Superior temporal gyrus (tissue), 1 donor: Measurements from ENCODE around the gene LDB1.

Experiments
- DNase-seq: peaks from one replicate; pipeline ENCODE4 v3.0.0-alpha.2; 2016; ENCODE audit errors: extremely low spot score

LDB1 gene, protein sequence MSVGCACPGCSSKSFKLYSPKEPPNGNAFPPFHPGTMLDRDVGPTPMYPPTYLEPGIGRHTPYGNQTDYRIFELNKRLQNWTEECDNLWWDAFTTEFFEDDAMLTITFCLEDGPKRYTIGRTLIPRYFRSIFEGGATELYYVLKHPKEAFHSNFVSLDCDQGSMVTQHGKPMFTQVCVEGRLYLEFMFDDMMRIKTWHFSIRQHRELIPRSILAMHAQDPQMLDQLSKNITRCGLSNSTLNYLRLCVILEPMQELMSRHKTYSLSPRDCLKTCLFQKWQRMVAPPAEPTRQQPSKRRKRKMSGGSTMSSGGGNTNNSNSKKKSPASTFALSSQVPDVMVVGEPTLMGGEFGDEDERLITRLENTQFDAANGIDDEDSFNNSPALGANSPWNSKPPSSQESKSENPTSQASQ

DNA sequence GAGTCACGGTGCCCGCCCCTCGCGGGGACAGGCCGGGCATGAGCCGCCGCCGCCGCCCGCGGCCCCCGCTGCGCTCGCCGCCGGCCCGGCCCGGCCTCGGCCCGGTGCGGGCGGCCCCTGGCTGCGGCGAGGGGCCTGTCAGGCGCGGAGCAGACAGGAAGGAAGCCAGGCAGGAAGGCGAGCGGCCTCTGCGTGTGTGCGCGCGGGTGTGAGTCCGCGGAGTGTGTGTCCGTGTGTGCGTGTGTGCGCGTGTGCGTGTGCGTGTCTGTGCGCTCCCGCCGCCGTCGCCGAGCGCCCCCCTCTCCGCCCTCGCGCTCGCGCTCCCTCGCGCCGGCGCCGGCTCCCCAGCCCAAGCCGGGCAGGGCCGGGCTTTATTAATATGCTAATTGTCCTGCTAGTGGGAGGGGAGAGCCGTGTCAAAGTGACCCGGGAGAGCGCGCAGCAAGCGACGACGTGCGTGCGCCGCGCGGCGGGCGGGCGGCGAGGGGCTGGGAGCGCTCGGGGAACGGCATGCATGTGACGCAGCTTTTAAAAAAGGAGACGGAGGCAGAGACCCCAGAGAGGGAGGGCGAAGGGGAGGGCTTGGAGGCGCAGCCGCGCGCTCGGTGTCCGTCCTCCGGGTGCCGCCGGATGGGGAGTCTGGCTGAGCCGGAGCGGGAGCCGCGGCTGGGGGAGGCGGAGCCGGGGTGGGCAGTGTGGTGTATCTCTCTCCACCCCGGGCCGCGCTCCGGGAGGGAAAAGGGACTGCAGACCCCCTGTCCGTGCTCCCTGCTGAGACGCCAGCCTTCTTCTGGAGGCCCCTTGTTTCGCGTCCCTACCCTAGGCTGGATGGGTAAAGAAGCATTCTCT lies at the start of gene LDB1:
Gene LDB1, minus strand, starts transcription at position 227 of the 849 bp plus-strand sequence. CDS start 258 bp downstream, outside the sequence.
- peak; percentile 88 for DNase-seq

DNA sequence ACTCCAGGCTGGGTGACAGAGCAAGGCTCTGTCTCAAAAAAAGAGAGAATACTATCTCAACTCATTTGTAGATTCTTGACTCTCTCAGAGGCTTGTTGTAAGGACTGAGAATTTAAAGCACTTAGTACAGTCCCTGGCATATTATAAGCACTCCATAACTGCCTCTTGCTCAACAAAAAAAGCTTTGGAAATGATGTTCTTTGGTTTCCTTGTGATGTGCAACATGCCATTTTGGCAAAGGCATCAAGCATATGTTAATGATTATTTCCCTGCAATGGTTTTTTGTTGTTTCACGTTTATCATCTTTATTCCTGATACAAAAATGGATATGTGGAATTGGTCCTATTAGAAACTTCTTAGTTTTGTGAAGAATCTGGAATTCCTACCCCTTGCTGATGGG lies 47.7 kb upstream of the LDB1 start:
- DNase-seq = no peak

GRCh38 chr10:102163342-102163989 lies 43.3 kb upstream of the LDB1 start:
- DNase-seq = no peak

DNA sequence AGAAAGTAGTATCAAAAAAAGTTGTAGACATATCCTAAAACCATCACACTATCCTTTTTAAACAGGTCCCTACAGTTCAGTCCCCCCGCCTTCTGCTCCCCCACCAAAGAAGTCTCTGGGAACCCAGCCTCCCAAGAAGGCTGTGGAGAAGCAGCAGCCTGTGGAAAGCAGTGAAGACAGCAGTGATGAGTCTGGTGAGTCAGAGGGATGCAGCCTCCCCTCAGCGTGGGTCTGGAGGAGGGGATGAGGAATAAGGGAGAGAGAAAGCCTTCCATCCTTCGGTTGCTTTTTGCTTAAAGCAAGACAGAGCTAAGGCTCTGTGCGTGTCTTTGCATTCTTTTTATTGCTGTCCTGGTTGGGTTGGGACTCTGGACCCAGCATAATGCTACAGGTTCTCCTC lies 39.7 kb upstream of the LDB1 start:
- no peak for DNase-seq

- no peak for DNase-seq
Observed at GRCh38 chr10:102159051-102159597, 39.0 kb upstream of the LDB1 start.

- no peak for DNase-seq
Observed at GRCh38 chr10:102157224-102157623, 37.1 kb upstream of the LDB1 start.

- DNase-seq = no peak
Observed at GRCh38 chr10:102154466-102155116, 34.4 kb upstream of the LDB1 start.

DNA sequence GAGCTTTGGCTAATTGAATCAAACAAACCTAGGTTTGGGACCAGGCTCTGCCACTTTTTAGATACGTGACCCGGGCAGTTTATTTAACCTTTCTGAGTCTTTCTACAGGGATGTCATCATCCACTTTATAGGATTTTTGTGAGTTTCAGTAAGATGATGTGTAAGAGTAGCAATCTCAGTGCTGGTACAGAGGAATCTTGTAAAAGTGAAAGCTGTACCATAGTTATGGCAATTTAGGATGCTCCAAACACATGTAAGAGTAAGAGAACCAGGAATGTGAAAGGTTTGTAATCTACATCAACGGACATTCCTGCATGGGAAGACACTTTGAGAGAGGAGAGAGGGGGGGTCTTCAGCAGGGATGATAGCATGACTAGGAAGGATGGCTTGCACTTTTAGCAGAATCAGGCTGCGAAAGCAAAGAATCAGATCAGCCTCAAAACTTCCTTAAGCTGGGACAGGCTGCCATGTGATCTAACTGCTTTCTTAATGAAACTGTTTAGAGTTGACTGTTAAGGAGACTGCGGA lies 33.0 kb upstream of the LDB1 start:
- no peak for DNase-seq

DNA sequence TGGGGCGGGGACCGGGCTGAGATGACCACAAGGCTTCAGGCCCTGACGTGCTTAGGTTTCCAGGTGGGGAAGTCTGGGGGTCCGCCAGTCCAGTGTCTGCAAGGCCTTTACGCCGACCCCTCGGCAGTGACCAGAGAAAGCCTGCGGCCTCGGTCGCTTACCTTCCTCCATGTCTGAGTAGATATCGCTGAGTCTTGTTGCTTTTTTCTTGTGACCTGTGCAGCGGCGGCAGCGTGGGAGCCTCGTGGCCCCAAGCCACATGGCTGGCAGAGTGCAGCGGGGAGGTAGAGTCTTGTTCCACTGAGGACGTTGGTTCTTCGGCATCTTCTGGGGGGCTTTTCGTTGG lies 32.4 kb upstream of the LDB1 start:
- no peak for DNase-seq

DNA sequence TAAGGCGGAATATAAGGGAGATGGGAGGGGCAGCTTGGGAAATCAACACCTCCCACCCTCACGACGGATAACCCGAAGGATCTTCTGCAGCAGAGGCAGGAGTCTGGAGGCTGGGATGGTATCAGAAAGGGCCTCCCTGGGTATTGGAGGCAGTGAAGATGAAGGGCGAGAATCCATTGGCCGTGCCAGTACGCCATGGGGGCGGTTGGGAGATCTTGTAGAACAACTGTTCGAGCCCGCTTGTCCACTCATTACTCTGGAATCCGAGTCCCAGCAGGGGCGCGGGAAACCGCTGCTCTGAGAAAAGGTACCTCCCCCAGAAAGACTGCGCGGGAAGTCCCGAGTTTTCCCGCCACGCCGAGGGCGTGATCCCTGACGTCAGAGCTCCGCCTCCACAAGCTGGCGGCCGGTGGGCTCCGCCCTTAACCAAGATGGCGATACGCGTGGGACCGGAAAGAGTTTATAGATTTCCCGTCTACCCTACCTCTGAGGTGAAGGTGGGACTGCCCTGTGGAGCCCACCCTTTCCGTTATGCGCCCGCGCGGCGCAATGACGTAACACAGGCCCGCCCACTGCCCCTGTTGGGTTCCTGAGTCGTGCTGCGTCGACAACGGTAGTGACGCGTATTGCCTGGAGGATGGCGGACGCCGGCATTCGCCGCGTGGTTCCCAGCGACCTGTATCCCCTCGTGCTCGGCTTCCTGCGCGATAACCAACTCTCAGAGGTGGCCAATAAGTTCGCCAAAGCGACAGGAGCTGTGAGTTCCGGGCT lies 31.8 kb upstream of the LDB1 start, which contains the start of gene NOLC1:
Gene NOLC1, plus strand, starts transcription at position 616 of the 771 bp plus-strand sequence. Its CDS starts 22 bp downstream, at position 638.
- peak; percentile 98 for DNase-seq

DNA sequence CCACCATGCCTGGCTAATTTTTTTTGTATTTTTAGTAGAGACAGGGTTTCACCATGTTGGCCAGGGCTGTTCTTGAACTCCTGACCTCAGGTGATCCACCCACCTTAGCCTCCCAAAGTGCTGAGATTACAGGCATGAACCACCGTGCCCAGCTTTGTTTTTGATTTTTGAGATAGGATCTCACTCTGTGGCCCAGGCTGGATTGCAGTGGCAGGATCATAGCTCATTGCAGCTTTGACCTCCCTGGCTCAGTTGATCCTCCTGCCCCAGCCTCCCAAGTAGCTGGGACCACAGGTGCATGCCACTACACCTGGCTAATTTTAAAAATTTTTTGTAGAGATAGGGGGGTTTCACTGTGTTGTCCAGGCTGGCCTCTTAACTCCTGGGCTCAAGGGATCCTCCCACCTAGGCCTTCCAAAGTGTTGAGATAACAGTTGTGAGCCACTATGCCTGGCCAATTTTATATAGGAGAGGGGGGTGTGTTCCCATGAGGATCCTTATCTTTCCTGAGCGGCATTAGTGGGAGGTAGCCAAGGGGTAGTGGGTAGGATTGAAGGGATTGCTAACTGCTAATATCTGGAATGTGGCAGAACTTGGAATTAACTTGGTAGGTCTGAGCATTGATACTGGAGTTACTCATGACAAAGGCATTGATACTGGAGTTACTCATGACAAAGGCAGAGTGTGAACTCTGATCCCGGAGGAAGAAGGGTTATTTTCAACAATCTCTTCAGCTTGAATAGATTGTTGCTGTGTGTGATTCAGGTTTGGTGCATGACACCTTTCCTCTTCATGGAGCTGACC lies 31.0 kb upstream of the LDB1 start:
- no peak for DNase-seq

DNA sequence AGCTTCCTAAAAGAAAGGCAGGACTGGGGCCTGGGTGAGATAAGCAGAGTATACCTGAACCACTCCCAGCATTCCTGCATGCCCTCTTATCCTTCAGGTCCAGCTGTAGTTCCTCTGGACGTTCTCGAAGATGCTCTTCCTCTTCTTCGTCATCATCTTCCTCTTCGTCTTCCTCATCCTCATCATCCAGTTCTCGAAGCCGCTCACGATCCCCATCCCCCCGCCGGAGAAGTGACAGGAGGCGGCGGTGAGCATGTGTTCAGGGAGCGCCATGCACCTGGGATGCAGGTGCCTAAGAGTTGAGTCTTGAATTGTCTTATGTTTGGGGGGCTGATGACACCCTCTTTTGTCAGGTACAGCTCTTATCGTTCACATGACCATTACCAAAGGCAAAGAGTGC lies 28.1 kb upstream of the LDB1 start:
- no peak for DNase-seq

DNA sequence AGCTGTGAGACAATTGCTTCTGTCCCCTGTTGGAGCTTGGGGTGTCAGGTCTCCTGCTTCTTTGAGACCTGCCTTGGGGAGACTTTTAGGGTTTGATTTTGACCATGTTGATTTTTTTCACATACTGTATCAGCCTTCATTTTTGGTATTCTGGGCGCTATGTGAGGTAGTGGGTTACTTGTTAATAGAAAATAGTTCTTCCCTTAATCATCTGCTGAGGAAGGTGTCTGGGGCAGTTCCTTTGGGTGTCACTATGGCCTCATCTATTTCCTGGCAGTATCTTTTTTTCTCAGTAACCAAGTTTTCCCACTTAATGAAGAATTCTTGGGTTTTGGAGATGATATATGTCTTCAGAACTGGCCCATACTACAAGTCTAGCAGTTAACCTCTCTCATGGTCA lies 27.4 kb upstream of the LDB1 start:
- DNase-seq = no peak

- no peak for DNase-seq
Observed at GRCh38 chr10:102146971-102147428, 26.8 kb upstream of the LDB1 start.

- no peak for DNase-seq
Observed at GRCh38 chr10:102141583-102142107, 21.5 kb upstream of the LDB1 start.

DNA sequence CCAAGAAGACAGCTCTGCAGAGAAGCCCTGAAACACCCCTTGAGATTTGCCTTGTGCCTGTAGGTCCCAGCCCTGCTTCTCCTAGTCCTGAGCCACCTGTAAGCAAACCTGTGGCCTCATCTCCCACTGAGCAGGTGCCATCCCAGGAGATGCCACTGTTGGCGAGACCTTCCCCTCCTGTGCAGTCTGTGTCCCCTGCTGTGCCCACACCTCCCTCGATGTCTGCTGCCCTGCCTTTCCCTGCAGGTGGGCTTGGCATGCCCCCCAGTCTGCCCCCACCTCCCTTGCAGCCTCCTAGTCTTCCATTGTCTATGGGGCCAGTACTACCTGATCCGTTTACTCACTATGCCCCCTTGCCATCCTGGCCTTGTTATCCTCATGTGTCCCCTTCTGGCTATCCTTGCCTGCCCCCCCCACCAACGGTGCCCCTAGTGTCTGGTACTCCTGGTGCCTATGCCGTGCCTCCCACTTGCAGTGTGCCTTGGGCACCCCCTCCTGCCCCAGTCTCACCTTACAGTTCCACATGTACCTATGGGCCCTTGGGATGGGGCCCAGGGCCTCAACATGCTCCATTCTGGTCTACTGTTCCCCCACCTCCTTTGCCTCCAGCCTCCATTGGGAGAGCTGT lies 20.9 kb upstream of the LDB1 start:
- no peak for DNase-seq

DNA sequence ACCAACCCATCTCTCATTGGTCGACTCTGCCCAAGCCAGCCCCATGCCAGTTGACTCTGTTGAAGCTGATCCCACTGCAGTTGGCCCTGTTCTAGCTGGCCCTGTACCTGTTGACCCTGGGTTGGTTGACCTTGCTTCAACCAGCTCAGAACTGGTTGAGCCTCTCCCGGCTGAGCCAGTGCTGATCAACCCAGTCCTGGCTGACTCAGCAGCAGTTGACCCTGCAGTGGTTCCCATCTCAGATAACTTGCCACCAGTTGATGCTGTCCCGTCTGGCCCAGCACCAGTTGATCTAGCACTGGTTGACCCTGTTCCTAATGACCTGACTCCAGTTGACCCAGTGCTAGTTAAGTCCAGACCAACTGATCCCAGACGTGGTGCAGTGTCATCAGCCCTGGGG lies 20.1 kb upstream of the LDB1 start:
- no peak for DNase-seq

GRCh38 chr10:102139281-102140110 lies 19.3 kb upstream of the LDB1 start:
- DNase-seq = no peak
